Caki2 (cell line): ENCODE measurements around the gene CBX5. TPM values are rescaled to one million over a fixed set of nuclear protein-coding genes. Genes with fewer than 3 reads are reported as not detected.
"Not testable (repeated sequence)": the region's sequence is repeated elsewhere in the genome, so short reads cannot be mapped to it uniquely, and the experiment has no call there.

Experiments used
- DNase-seq: peaks from one replicate; pipeline ENCODE4 v3.0.0-alpha.2; 2015; ENCODE audit warnings: low read depth
- in situ Hi-C: cut with HindIII; loops from 2 replicates; pipeline ENCODE4 v1.10.0; 2016; ENCODE audit warnings: low sequenced_read_pairs, low pct_unique_long_range_greater_than_20kb, mixed read lengths
- total RNA-seq: library from RNA; depleted of rRNA; stranded (reverse); fragments of >200 nt; shearing (Covaris generic); gene quantifications from 2 replicates; pipeline ENCODE4 v1.2.3, GENCODE V29; 2014; ENCODE audit warnings: low replicate concordance; rRNA removed

The CBX5 gene
- 40.4 and 44.3 TPM in 2 replicates for total RNA-seq

GRCh38 chr12:54279632-54280467 is at the start of gene CBX5:
Gene CBX5, minus strand, starts transcription at chr12:54280122. Its CDS starts 22,472 bp downstream, at chr12:54257650.
- in situ Hi-C loops: no loop called here
- peak; percentile 99 for DNase-seq

DNA sequence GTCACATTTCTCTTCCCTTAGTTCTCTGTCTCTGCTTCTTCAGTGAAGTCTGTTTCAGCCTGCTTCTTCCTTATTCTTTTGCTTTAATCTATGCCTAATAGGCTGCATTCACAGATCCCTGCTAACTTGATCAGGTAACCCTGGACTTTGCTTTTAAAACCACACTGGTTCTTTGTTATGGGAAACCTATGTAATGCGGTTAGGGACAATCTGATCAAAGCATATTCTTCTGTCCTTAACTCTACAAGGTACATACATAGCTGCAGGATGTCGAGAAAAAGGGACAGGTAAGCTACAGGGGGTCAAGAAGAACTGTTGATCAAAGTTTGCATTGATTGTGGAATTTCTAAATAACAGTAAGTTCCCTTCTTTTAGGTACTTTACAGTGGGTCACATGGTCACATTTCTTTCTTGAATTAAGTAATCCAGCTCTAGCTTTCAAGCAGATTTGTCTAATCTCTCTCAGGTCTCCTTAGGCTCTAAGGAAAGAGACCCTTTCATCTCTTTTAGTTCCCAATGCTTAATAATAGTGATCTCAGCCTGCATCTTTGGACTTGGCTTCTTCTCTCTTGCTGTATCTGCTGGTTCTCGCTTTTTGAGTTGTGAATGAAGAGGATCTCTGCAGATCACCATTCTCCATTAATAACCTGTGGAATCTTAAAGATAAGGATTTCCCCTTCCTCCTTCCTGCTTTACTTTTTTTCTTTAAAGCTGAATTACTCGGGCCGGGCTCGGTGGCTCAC is 48.8 kb upstream of the CBX5 start:
- in situ Hi-C loops: no loop called here
- DNase-seq: no peak

DNA sequence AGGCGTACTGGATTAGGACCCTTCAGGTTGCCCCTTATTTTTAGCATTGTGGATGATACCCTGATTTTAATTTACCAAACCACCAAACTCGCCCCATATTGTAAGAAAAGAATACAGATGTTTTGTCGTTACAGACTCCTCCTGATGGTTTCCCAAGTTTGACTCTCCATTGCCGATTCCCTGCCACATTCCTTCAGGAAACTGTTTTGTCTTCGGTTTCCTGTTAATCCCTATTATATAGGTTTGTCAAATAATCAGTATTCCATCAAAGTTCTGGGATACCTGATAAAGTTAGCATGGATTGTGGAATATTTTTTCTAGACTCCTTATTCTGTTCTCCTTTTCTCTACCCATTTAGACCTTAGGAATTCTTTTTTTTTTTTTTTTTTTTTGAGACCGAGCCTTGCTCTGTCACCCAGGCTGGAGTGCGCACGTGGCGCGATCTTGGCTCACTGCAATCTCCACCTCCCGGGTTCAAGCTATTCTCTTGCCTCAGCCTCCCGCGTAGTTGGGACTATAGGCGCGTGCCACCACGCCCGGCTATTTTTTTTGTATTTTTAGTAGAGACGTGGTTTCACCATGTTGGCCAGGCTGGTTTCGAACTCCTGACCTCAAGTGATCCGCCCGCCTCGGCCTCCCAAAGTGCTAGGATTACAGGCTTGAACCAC is 45.7 kb upstream of the CBX5 start:
- in situ Hi-C loops: not testable (repeated sequence)
- peak; percentile 32 for DNase-seq

DNA sequence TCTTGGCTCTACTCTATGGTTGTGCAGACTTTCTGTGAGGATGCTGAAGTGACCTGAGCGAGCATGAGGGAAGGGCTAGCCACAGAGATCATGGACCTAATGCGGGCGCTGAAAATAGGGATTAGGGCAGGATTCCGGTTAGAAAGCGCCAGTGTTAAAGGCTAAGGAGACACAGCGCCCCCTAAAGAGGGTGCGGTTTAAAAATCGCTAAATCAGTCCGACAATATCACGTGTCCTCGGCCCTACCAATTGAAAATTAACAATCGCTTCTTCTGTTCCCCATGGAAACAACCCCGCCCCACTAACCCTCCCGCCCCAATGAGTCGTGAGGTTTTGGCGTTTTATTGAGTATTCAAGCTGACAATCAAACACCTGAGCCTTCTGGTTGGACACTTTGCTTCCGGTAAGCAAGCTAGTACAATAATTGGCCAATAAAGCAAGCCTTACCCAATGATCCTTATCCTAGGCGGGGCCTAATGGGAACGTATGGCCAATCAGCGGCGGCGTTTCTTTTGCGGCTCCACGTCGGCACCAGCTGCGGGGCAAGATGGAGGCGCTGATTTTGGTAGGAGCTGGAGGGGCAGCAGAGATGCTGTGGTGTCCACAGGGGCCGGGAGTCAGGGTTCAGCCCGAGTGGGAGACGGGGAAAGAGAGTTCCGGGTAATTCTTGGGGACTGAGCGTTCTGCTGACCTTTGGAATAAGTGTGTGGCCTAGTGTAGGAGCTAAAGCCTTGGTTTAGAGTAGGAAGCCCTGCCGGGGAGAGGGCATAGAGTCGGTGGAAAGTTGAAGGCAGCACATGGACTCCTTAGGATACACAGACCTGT is 44.9 kb upstream of the CBX5 start, which contains the start of gene COPZ1:
TSS of gene COPZ1 (plus strand) at position 515 of the 825 bp plus-strand sequence. CDS start at position 548, 33 bp downstream.
- in situ Hi-C loops: no loop called here
- peak; percentile 100 for DNase-seq

DNA sequence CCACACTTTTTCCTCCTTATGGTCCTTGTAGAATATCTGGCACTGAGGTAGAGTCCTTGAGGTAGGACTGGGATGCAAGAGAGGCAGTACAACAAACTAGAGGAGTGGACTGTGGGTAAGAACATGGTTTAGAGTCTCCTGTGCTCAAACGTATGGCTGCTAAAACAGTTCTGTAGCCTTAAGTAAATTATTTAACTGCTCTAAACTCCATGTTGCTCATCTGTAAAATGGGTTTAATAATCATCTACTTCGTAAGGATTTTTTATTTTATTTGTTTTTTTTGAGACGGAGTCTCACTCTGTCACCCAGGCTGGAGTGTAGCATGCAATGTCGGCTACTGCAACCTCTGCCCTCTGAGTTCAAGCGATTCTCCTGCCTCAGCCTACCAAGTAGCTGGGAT is 41.4 kb upstream of the CBX5 start:
- DNase-seq: no peak
- in situ Hi-C loops: no loop called here

DNA sequence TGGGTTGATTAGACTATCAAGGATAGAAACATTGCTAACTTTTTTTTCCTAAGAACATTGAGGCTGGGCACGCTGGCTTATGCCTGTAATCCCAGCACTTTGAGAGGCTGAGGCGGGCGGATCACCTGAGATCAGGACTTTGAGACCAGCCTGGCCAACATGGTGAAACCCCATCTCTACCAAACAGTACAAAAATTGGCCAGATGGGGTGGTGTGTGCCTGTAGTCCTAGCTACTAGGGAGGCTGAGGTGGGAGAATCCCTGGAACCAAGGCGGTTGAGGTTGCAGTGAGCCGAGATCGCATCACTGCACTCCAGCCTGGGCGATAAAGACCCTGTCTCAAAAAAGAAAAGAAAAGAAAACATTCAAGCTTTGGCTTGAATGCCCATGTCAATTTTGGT is 32.4 kb upstream of the CBX5 start:
- DNase-seq, in situ Hi-C loops: not testable (repeated sequence)

GRCh38 chr12:54311051-54311450 is 31.1 kb upstream of the CBX5 start:
- in situ Hi-C loops: no loop called here
- DNase-seq: no peak

GRCh38 chr12:54306925-54307741 is 27.2 kb upstream of the CBX5 start:
- peak; percentile 87 for DNase-seq

GRCh38 chr12:54304187-54304810 is 24.4 kb upstream of the CBX5 start:
- in situ Hi-C loops: no loop called here
- no peak for DNase-seq

More at GRCh38 chr12:54306925-54307741, 27.2 kb upstream of the CBX5 start:
- in situ Hi-C loops: no loop called here

GRCh38 chr12:54303640-54304039 is 23.7 kb upstream of the CBX5 start:
- in situ Hi-C loops: no loop called here
- DNase-seq: no peak

DNA sequence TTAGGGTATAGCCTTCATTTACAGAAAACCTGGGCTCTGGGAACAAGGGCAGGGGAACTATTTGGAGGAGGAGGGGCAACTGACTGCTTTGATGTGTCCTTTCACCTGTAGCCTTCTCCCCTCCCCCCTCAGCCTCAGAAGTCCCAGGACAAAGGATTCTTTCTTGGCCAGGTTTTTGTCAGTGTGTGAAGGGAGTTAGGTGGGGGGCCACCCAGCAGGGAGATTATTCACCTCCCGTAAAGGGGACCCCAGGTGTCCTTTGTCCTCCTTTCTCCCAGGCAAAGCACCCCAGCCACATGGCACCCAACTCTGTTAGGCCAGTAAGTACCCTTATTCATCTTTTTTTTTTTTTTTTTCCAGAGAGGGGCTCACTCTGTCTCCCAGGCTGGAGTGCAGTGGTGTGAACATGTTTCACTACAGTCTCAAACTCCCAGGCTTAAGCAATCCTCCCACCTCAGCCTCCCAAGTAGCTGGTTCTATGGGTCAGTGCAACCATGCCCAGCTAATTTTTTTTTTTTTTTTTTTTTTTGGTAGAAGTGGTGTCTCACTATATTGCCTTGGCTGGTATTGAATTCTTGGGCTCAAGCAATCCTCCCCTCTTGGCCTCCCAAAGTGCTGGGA is 21.6 kb upstream of the CBX5 start:
- in situ Hi-C loops: no loop called here
- no peak for DNase-seq

GRCh38 chr12:54300732-54301427 is 21.0 kb upstream of the CBX5 start, which contains the start of gene NFE2:
Gene NFE2, minus strand, starts transcription at chr12:54301015. Its CDS starts 5,767 bp downstream, at chr12:54295248.
- in situ Hi-C loops: no loop called here
- DNase-seq: no peak

GRCh38 chr12:54300225-54300731 is 20.4 kb upstream of the CBX5 start:
- no peak for DNase-seq
- in situ Hi-C loops: no loop called here

- DNase-seq: no peak
- in situ Hi-C loops: no loop called here
Observed at GRCh38 chr12:54299515-54300224, 19.7 kb upstream of the CBX5 start.

DNA sequence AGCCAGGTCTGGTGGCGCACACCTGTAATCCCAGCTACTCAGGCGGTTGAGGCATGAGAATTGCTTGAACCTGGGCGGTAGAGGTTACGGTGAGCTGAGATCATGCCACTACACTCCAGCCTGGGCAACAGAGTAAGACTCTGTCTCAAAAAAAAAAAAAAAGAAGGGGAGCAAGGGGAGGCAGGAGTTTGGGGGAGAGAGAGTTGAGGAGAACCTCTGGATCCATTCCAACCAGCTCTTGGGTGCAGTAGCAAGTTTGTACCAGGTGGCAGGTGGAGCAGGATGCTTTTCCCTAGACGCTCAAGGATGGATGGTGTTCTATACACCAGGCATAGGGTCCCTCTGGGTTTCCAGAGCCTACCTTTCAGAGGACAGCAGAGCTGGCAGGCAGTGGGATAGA is 19.0 kb upstream of the CBX5 start:
- DNase-seq: no peak
- in situ Hi-C loops: no loop called here
